Hepatocyte (in vitro differentiated cells): Measurements from ENCODE around the gene MRS2. TPM values are rescaled to one million over a fixed set of nuclear protein-coding genes. Genes with fewer than 3 reads are reported as not detected.

ENCODE experiments used
- DNase-seq: peaks from one replicate; pipeline ENCODE4 v3.0.0-alpha.2; 2016; ENCODE audit warnings: low spot score
- H2AFZ ChIP-seq: fragments of 200-600 bp; sonication (generic); 2 replicates; pipeline ENCODE4 v1.6.0; 2016; ENCODE audit warnings: antibody characterized with exemption, mild to moderate bottlenecking
- H3K27ac ChIP-seq: fragments of 200-600 bp; sonication (generic); 2 replicates; pipeline ENCODE4 v1.5.1; 2016; ENCODE audit warnings: mild to moderate bottlenecking
- H3K27me3 ChIP-seq: fragments of 200-600 bp; sonication (generic); 2 replicates; pipeline ENCODE4 v1.6.1; 2016
- H3K36me3 ChIP-seq: fragments of 200-600 bp; sonication (generic); replicated peaks from 2 replicates; pipeline ENCODE4 v1.5.1; 2016; ENCODE audit warnings: low read depth; ENCODE audit not compliant: insufficient read depth
- H3K4me1 ChIP-seq: fragments of 200-600 bp; sonication (generic); 2 replicates; pipeline ENCODE4 v1.5.1; 2016; ENCODE audit warnings: mild to moderate bottlenecking, moderate library complexity; ENCODE audit not compliant: insufficient read depth
- H3K4me2 ChIP-seq: fragments of 200-600 bp; sonication (generic); 2 replicates; pipeline ENCODE4 v1.6.0; 2016
- H3K4me3 ChIP-seq: fragments of 200-600 bp; sonication (generic); 2 replicates; pipeline ENCODE4 v1.5.1; 2016; ENCODE audit warnings: mild to moderate bottlenecking
- H3K79me2 ChIP-seq: fragments of 200-600 bp; sonication (generic); 2 replicates; pipeline ENCODE4 v1.6.0; 2017; ENCODE audit warnings: mild to moderate bottlenecking
- H3K9me2 ChIP-seq: fragments of 200-600 bp; sonication (generic); replicated peaks from 2 replicates; pipeline ENCODE4 v1.6.0; 2017; ENCODE audit warnings: mild to moderate bottlenecking; ENCODE audit not compliant: insufficient read depth
- H3K9me3 ChIP-seq: fragments of 200-600 bp; sonication (generic); 2 replicates; pipeline ENCODE4 v1.5.1; 2016; ENCODE audit warnings: low read depth, mild to moderate bottlenecking
- H4K20me1 ChIP-seq: fragments of 200-600 bp; sonication (generic); 2 replicates; pipeline ENCODE4 v1.6.0; 2016; ENCODE audit warnings: mild to moderate bottlenecking; ENCODE audit not compliant: insufficient read depth, poor library complexity, severe bottlenecking
- CTCF ChIP-seq: fragments of 200-600 bp; sonication (generic); IDR thresholded peaks from 2 replicates; pipeline ENCODE4 v1.5.1; 2016; ENCODE audit warnings: antibody characterized with exemption, mild to moderate bottlenecking; ENCODE audit not compliant: poor library complexity
- EZH2 ChIP-seq: fragments of 200-600 bp; sonication (generic); IDR thresholded peaks from 2 replicates; pipeline ENCODE4 v1.6.1; 2016; ENCODE audit warnings: antibody characterized with exemption, mild to moderate bottlenecking, borderline replicate concordance
- EZH2phosphoT487 ChIP-seq: fragments of 200-600 bp; sonication (generic); IDR thresholded peaks from one replicate; pipeline ENCODE4 v1.6.1; 2018; ENCODE audit warnings: antibody characterized with exemption, mild to moderate bottlenecking, low read depth, moderate library complexity; ENCODE audit not compliant: unreplicated experiment, severe bottlenecking
- WGBS: methylation state at CpG from one replicate; pipeline ENCODE4 v1.1.6; 2016; ENCODE audit warnings: low lambda C conversion rate; ENCODE audit errors: missing lambda C conversion rate; 5-methylcytosine and 5-hydroxymethylcytosine counted together
- polyA plus RNA-seq: library from polyadenylated mRNA; unstranded; fragments of >200 nt; fragmentation: Nextera tagmentation; extraction: Ambion mirVana; gene quantifications from 2 replicates; pipeline ENCODE4 v1.2.1, GENCODE V29; 2016
- total RNA-seq: library from RNA; depleted of rRNA; stranded (reverse); fragments of >200 nt; gene quantifications from 2 replicates; pipeline ENCODE4 v1.2.3, GENCODE V29; 2014

Gene MRS2
- total and polyA plus RNA-seq, 2 experiments from 2014 or later, result 21.9 to 34.1 TPM

- WGBS, result 59% methylated on average over 5 of the region's 5 CpGs
- no peak overlapping the region for H3K4me3 ChIP-seq
- no peaks in the 10 kb centered on the region for H3K27me3 ChIP-seq
- no peak overlapping the region for H2AFZ ChIP-seq
- H3K36me3 ChIP-seq, result no peaks in the 10 kb centered on the region
- DNase-seq, result no peak
- H3K9me3 ChIP-seq, result no peaks in the 10 kb centered on the region
- no peak for TF ChIP-seq EZH2phosphoT487
- no peak for TF ChIP-seq EZH2
- no peak for TF ChIP-seq CTCF
- H3K4me1 ChIP-seq, result no peaks in the 10 kb centered on the region
- no peak overlapping the region for H3K4me2 ChIP-seq
- no peaks in the 10 kb centered on the region for H3K9me2 ChIP-seq
- H3K79me2 ChIP-seq, result no peaks in the 10 kb centered on the region
- H4K20me1 ChIP-seq, result no peaks in the 10 kb centered on the region
- no peak overlapping the region for H3K27ac ChIP-seq
Observed at GRCh38 chr6:24356310-24356973, 46.3 kb upstream of the MRS2 start.

GRCh38 chr6:24357336-24358218 is 45.2 kb upstream of the MRS2 start, which contains the start of gene DCDC2:
Gene DCDC2, minus strand, starts transcription at chr6:24358059. Its CDS starts 309 bp downstream, at chr6:24357750.
- no peaks in the 10 kb centered on the region for H3K4me1 ChIP-seq
- H4K20me1 ChIP-seq, result no peaks in the 10 kb centered on the region
- TF ChIP-seq CTCF (no peak), EZH2 (no peak), EZH2phosphoT487 (no peak)
- no peak within 1 kb of the TSS for H2AFZ ChIP-seq
- no peaks in the 10 kb centered on the region for H3K9me2 ChIP-seq
- no peak within 1 kb of the TSS for H3K4me2 ChIP-seq
- H3K4me3 ChIP-seq, result no peak within 1 kb of the TSS
- H3K27ac ChIP-seq, result no peak within 1 kb of the TSS
- H3K36me3 ChIP-seq, result no peaks in the 10 kb centered on the region
- no peak for DNase-seq
- no peaks in the 10 kb centered on the region for H3K79me2 ChIP-seq
- no peaks in the 10 kb centered on the region for H3K9me3 ChIP-seq
- 98% methylated on average over 57 of the region's 61 CpGs for WGBS
- H3K27me3 ChIP-seq, result no peaks in the 10 kb centered on the region

- TF ChIP-seq EZH2phosphoT487 (no peak), EZH2 (no peak), CTCF (no peak)
- no peaks in the 10 kb centered on the region for H3K27me3 ChIP-seq
- DNase-seq, result no peak
- no peak overlapping the region for H2AFZ ChIP-seq
- no peaks in the 10 kb centered on the region for H3K4me1 ChIP-seq
- WGBS, result 96% methylated on average over 12 of the region's 12 CpGs
- H3K4me3 ChIP-seq, result no peak overlapping the region
- H3K79me2 ChIP-seq, result no peaks in the 10 kb centered on the region
- no peak overlapping the region for H3K4me2 ChIP-seq
- no peak overlapping the region for H3K27ac ChIP-seq
- H3K9me2 ChIP-seq, result no peaks in the 10 kb centered on the region
- H3K36me3 ChIP-seq, result no peaks in the 10 kb centered on the region
- H3K9me3 ChIP-seq, result no peaks in the 10 kb centered on the region
- H4K20me1 ChIP-seq, result no peaks in the 10 kb centered on the region
Observed at GRCh38 chr6:24358219-24358821, 44.4 kb upstream of the MRS2 start.
